IPS-NIHi7 (cell line): ENCODE measurements around the gene CLEC5A.
"Not testable (repeated sequence)": the region's sequence is repeated elsewhere in the genome, so short reads cannot be mapped to it uniquely, and the experiment has no call there.

ENCODE experiments used
- DNase-seq: peaks from one replicate; pipeline ENCODE4 v3.0.0; 2012; ENCODE audit warnings: mixed read lengths; ENCODE audit errors: extremely low spot score

CLEC5A gene

GRCh38 chr7:141946796-141947195 is at the start of gene CLEC5A:
TSS of gene CLEC5A (minus strand) at chr7:141946974. CDS start at chr7:141946292, 682 bp downstream.
- no peak for DNase-seq

GRCh38 chr7:141993354-141993753 is 46.6 kb upstream of the CLEC5A start:
- no peak for DNase-seq

- no peak for DNase-seq
These were observed 45.9 kb upstream of the CLEC5A start for GRCh38 chr7:141992688-141993087.

GRCh38 chr7:141992156-141992555 is 45.4 kb upstream of the CLEC5A start:
- no peak for DNase-seq

- DNase-seq = no peak
These were observed 44.4 kb upstream of the CLEC5A start for GRCh38 chr7:141991140-141991539.

GRCh38 chr7:141990011-141990725 is 43.4 kb upstream of the CLEC5A start:
- DNase-seq = no peak

GRCh38 chr7:141987803-141988202 is 41.0 kb upstream of the CLEC5A start:
- DNase-seq = not testable (repeated sequence)

- DNase-seq = no peak
These were observed 40.1 kb upstream of the CLEC5A start for GRCh38 chr7:141986923-141987322.

- not testable (repeated sequence) for DNase-seq
These were observed 39.2 kb upstream of the CLEC5A start for GRCh38 chr7:141985926-141986325.

- no peak for DNase-seq
These were observed 32.8 kb upstream of the CLEC5A start for GRCh38 chr7:141979568-141979967.

- no peak for DNase-seq
These were observed 31.6 kb upstream of the CLEC5A start for GRCh38 chr7:141978351-141978750.

GRCh38 chr7:141976524-141977245 is 29.9 kb upstream of the CLEC5A start:
- no peak for DNase-seq

- DNase-seq = peak; percentile 92
These were observed 29.2 kb upstream of the CLEC5A start for GRCh38 chr7:141975806-141976523.

GRCh38 chr7:141974831-141975230 is 28.1 kb upstream of the CLEC5A start:
- peak; percentile 33 for DNase-seq

GRCh38 chr7:141973673-141974072 is 26.9 kb upstream of the CLEC5A start, which contains the start of gene TAS2R38:
TSS of gene TAS2R38 (minus strand) at chr7:141973773. CDS start at chr7:141973689, 84 bp downstream.
- no peak for DNase-seq

- no peak for DNase-seq
These were observed 14.1 kb upstream of the CLEC5A start for GRCh38 chr7:141960687-141961422.

GRCh38 chr7:141956084-141956483 is 9.3 kb upstream of the CLEC5A start:
- no peak for DNase-seq

GRCh38 chr7:141954334-141954733 is 7.6 kb upstream of the CLEC5A start:
- no peak for DNase-seq

GRCh38 chr7:141952461-141952860 is 5.7 kb upstream of the CLEC5A start:
- DNase-seq = no peak

- DNase-seq = no peak
These were observed 4.0 kb upstream of the CLEC5A start for GRCh38 chr7:141950806-141951205.

GRCh38 chr7:141949911-141950310 is 3.1 kb upstream of the CLEC5A start:
- DNase-seq = no peak

- no peak for DNase-seq
These were observed 2.7 kb upstream of the CLEC5A start for GRCh38 chr7:141949451-141949850.
